Putamen (tissue), 1 donor: ENCODE measurements around the gene STARD10.
A peak's percentile ranks its signal among the peaks of the same experiment; 100 is the strongest.

Experiments used
- DNase-seq: peaks from one replicate; pipeline ENCODE4 v3.0.0-alpha.2; 2016; ENCODE audit warnings: low spot score

STARD10 gene

GRCh38 chr11:72763823-72764222, 30.0 kb downstream of the STARD10 start:
- DNase-seq, result no peak

GRCh38 chr11:72762641-72763304, 31.1 kb downstream of the STARD10 start:
- no peak for DNase-seq

GRCh38 chr11:72760539-72761405, 33.1 kb downstream of the STARD10 start:
- no peak for DNase-seq

DNA sequence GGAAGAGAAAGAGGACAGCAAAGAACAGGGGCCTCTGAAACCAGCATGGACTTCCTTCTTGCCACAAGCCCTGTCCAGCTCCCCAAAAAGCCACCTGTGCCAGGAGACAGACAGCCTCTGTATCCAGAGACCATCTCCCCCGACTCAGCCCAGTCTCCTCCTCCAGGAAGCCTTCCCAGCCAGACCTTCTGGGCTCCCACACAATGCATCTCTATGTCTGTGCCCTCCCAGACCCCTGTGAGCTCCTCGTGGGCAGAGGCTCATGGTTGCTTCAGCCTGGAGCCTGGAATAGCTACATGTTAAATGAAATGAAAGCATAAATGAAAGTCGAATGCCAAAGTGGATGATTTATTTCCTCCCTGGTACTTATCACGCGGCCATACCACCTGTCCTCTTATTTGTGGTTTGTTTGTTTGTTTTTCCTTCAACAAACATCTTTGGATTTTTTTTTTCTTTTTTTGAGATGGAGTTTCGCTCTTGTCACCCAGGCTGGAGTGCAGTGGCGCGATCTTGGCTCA, 34.3 kb downstream of the STARD10 start:
- DNase-seq, result no peak

DNA sequence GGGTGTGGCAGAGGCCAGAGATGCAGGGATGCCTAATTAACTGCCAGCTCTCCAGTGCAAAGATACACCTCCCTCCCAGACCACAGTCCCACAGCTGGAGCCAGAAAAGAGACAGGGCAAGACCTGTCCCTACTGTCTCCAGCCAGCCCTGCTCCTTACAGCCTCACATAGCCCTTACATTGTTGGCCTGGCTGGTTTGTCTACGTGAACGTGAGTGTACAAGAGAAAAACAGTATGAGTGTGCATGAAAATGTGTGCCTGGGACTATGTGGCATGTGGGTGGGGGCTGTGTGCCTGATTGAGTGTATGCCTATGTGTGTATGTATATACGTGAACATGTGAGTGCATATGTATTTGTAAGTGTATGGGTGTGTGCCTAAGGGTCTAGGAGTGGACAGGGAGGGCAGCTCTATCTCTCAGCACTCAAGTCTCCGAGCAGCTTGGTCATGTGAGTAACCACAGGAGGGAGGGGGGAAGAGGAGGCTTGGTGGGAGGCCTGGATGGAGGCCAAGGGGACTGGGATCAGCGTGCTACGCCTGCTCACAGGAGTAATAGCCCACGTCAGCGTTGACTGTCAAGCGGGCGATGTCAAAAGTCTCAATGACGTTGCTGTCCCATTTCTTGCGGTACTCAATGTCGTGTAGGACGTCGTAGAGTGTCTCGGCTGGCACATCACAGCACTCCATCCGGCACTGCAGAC, 35.0 kb downstream of the STARD10 start:
- DNase-seq, result no peak

DNA sequence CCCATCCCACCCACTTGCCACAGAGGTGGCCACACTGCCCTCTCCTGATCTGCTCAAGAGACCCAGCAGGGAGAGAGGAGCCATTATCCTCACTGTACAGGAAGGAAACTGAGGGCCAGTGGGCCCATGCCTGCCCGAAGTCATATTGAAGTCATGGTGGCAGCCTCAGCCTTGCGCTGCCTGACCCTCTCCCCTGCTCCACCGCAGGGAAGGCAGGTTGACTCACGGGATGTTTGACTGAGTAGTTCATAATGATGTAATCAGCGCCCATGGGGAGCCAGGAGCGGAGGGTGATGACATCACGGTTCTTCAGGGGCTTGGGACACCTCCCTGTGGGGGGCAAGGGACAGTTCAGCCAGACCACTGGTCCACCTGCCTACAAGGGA, 35.5 kb downstream of the STARD10 start:
- no peak for DNase-seq

DNA sequence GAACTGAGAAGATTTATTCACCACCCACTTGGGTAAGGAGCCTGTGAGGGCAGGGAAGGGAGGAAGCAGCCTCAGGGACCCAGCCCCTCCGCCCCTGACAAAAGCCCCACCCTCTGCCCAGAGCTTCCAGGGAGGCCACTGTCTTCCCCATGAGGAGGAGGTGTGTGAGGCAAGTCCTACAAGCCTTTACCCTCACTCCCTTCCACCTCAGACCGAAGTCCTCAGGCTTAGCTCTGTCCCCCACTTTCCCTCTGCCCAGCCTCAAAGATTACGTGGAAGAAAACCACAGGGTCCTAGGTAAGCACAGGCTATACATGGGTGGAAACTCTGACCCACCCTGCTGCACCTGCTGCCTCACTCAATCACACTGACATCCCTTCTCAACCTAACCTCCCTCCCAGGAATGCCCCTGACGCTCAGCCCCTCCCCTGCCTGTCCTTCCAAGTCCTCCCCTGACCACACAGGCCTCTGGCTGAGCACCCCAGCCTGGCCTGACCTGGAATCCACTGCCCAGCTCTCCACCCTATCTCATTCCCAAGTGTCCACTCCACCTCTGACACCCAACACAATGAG, 38.0 kb downstream of the STARD10 start:
- DNase-seq, result no peak

DNA sequence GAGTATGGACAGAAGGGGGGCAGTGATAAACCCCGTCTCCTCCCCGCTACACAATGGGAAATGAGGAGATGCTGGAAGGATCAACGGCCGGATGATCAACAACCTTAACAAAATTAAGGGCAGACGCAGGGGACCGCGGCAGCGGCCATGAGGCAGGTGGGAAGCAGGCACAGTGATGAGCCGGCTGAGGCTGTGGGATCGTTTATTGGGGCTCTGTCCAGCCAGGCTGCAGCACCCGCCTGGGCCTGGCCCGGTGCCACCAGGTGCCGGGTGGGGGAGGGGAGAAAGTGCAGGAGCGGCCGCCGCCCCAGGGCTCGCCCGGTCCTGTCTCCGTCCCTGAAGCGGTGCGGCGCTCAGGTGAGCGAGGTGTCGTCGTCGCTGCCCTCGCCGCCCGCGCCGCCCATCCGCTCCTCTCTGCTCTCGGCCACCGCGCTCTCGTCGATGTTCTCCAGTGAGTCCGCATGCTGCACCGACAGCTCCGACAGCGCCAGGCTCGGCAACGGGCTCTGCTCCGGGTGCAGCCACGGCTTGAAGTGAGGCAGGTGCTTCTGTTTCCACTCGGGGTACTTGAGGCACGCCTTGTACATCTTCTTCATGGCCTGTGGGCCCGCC, 39.2 kb downstream of the STARD10 start:
- DNase-seq, result no peak

GRCh38 chr11:72754149-72754543, 39.7 kb downstream of the STARD10 start:
- DNase-seq, result no peak

DNA sequence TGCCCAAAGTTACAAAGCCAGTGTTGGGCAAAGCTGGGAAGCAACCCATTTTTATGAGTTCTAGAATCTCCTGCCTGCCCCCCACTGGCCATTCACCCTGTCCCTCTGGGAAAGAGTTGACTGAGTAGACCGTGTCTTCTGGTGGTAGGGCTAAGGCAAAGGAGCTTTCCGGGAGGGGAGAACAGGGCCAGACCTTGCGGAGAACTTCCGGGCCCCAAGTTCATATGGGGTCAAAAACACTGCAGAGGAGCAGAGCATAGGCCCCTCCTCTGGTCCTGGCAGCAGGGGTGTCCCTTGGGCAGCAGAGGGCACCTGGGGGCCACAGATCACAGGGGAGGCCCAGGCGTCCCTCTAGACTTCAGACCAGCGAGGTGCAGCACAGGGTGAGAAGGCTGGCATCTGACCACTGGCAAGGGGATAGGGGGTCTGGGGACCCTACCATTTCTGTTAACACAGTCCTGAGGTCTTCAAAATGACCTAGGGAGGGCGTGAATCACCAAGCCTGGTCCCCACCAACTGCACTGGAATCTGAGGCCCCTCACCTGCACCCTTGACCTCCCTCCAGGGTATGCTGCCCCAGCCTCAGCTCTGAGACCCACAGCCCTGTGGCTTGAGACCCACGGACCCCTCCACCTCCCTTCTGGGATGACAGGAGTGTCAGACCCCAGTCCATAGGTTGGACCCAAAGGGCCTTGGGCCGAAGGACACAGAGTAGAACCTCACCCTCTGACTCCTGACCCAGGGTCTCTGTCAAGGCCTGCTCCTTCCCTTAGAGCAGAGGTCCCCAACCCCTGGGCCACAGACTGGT, 40.3 kb downstream of the STARD10 start:
- peak; percentile 32 for DNase-seq

DNA sequence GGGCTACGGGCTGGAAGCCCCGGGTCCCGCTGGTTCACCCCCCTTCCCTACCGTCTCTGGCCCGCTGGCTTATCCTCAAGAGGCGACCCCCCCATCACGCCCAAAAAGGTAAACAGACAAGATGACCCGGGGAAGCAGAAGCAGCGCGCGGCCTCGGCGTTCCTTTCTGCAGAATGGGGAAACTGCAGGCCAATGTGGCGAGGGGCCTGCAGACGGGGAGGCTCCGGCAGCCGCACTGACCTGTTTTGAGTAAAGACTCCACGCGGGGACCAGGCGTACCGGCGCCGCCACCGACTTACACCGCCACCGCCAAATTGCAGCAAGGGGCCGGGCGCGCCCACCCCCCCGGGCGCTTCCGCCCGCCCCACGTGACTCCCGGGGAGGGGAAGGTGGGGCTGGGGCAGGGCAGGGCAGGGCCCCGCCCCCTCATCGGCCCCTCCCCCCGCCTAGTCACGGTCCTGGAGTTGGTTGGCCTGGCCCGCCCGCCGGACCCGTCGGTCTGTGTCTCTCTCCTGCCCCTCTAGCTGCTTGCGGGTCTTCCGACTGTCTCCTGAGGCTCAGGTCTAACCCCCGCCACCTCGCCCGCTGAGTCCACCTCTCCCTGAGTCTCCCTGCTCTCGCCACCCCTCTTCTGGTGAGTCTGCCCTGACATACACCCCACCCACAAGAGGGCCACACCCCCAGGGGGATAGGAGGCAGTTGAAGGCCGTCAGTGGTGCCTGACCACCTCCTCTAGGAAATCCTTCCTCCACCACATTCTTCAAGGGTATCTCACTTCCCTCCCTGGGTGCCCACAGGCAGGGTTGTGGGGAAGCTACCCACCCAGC, 41.5 kb downstream of the STARD10 start, which contains the start of gene ARAP1:
TSS of gene ARAP1 (minus strand) at position 321 of the 827 bp plus-strand sequence. CDS start 25,280 bp downstream, outside the sequence.
- DNase-seq, result peak; percentile 82

- no peak for DNase-seq
These were observed 42.4 kb downstream of the STARD10 start for GRCh38 chr11:72751116-72752087.

DNA sequence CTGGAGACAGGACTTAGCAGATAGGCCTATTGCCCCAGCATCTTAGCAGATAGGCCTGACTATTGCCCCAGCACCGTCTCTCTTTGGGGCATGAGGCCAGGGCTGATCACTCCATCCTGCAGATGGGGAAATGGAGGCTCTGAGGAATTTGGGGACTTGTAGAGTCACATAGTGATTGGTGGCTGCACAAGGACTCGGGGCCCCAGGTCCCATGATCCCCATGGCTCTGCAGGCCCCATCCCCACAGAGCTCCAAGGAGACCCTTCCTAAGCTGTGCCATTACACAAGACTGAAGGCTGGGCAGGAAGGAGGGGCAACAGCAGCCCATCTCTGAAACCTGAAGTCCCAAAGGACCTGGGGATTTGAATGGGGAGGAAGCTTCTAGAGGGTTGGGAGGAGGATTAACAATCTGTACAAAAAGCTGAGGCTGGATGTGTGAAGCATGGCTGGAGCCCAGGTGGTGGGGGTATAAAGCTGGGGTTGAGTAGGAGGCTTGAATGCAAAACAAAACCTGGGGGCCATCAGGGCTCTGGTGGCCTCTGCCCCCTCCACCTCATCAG, 43.2 kb downstream of the STARD10 start:
- DNase-seq, result no peak

DNA sequence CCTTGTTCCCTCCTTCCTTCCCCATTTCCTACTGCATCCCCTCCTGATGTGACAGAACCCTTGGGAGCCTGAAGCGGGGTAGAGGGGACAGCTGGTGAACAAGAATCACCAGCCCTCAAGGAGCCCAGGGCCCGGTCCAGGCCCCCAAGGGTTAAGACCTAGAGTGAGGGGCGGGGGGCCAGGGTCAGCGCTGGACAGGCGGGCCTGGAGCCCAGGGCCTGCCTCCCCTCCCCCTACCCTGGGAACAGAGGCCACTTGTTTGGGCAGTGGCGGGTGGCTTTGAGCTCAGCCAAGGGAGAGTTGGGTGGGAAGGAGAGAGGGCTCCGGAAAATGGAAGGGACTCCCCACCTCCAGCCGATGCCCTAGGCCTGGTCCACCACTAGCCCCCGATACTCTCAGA, 43.8 kb downstream of the STARD10 start:
- DNase-seq, result peak; percentile 87

DNA sequence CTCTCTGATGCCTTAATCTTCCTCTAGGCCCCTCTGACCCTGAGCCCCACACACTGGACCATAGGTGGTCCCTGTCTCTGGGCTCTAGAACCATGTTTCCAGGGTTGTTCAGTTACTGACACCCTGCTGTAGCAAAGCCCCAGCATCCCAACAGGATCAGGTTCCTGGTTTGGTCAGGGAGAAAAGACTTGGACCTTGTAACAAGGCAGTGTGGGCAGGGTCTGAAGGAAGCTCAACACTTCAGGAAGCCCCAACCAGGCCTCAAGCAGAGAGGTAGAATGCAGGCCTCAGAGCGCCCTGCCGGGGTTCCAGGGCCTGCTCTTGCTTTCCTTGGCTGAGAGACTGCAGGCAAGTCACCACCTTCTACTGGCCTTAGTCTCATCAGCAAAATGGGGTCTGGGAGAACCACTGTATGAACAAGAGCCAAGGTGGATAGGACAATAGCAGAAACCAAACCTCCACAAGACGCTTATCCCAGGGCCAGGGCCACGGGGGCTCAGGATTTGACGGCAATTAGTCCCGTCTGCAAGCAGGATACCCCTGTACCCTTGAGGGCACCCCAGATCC, 46.5 kb downstream of the STARD10 start:
- DNase-seq, result no peak

- no peak for DNase-seq
These were observed 47.0 kb downstream of the STARD10 start for GRCh38 chr11:72746821-72747220.

DNA sequence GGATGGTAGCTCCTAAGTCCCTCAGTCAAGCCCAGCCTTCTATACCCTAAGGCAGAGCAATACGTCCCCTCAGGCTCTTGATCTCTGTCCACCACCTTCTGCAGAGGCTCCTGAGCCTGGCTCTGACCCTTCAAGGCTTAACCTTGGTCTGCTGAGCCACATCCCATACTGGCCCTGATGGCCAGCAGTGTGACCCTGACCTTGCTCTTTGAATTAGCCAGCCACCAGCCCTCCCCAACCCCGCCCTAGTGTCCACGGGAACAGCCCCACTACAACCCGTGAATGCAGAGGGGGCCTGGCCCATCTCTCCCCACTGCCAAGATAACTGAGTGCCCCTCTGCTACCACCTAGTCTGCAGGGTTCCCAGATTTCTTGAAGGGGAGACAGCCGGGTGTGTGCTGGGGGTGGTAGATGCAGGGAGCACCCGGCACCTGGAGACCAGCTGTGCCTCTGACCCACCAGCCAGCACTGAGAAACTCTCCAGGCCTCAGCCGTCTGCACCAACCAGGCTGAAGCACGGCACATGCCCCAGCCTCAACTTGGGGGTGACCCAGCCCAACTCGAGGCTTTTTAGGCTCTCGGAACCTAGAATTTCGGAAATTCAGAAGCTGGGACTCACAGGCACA, 47.8 kb downstream of the STARD10 start:
- DNase-seq, result no peak

GRCh38 chr11:72745511-72745910, 48.3 kb downstream of the STARD10 start:
- DNase-seq, result no peak
